Measurements from ENCODE around the gene PTCD2. TPM values are rescaled to one million over a fixed set of nuclear protein-coding genes. Genes with fewer than 3 reads are reported as not detected.

PTCD2 gene
- total and polyA plus RNA-seq, 8 donors: 0.80 to 5.3 (median 2.7) TPM

DNA sequence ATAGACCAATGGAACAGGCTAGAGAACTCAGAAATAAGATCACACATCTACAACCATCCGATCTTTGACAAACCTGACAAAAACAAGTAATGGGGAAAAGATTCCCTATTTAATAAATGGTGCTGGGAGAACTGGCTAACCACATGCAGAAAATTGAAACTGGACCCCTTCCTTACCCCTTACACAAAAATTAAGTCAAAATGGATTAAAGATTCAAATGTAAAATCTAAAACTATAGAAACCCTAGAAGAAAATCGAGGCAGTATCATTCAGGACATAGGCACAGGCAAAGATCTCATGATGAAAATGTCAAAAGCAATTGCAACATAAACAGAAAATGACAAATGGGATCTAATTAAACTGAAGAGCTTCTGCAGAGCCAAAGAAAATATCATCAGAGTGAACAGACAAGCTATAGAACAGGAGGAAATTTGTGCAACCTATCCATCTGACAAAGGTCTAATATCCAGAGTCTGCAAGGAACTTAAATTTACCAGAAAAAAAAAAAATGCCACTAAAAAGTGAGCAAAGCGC is 43.9 kb upstream of the PTCD2 start:
- no peak overlapping the region for H3K27ac ChIP-seq
- no peaks in the 10 kb centered on the region for H3K4me1 ChIP-seq
- no peaks in the 10 kb centered on the region for H3K27me3 ChIP-seq
- H3K4me3 ChIP-seq: no peak overlapping the region
- WGBS, 2 donors: 97 to 98% methylated on average over 3 of the region's 3 CpGs
- TF ChIP-seq, protein P1, sequence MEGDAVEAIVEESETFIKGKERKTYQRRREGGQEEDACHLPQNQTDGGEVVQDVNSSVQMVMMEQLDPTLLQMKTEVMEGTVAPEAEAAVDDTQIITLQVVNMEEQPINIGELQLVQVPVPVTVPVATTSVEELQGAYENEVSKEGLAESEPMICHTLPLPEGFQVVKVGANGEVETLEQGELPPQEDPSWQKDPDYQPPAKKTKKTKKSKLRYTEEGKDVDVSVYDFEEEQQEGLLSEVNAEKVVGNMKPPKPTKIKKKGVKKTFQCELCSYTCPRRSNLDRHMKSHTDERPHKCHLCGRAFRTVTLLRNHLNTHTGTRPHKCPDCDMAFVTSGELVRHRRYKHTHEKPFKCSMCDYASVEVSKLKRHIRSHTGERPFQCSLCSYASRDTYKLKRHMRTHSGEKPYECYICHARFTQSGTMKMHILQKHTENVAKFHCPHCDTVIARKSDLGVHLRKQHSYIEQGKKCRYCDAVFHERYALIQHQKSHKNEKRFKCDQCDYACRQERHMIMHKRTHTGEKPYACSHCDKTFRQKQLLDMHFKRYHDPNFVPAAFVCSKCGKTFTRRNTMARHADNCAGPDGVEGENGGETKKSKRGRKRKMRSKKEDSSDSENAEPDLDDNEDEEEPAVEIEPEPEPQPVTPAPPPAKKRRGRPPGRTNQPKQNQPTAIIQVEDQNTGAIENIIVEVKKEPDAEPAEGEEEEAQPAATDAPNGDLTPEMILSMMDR (IDR thresholded peaks at IDR 0.05): no peak
- ATAC-seq (no peak), DNase-seq (no peak), FAIRE-seq (no peak)
- no peaks in the 10 kb centered on the region for H3K9me3 ChIP-seq
- intact Hi-C loops (cut with DNase I): no loop called here
- no peaks in the 10 kb centered on the region for H3K36me3 ChIP-seq

DNA sequence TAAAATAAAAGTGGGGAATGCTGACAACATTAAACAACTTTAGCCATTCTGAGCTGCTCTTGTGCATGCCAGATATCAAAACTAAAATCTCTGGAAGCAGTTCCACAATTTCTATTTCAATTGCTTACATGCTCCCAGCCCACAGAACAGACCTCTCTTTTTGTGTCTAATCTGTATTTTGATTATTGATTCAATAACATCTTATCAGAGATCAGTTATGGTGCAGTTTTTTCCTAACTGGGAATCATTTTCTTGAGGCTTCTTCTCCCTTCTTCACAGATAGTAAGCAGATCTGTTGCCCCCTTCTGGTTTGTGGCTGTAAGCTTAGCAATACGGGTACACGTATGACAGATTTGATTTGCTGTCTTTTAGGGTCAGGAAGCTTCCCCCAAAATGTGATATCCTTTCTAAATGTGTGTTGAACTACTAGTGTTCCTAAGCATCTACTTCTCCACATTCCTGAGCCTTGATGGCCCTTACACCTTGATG is 39.5 kb upstream of the PTCD2 start:
- 79 to 81% methylated on average over 2 of the region's 2 CpGs for WGBS, 2 donors
- no peaks in the 10 kb centered on the region for H3K36me3 ChIP-seq
- intact Hi-C loops (cut with DNase I): no loop called here
- no peaks in the 10 kb centered on the region for H3K27me3 ChIP-seq
- TF ChIP-seq, protein P1 (IDR thresholded peaks at IDR 0.05): no peak
- peaks cover 0 to 19% (median 12%) of the 10 kb centered on the region in 3 donors for H3K4me1 ChIP-seq
- FAIRE-seq (no peak), ATAC-seq (no peak), DNase-seq (no peak)
- H3K4me3 ChIP-seq: no peak overlapping the region
- H3K27ac ChIP-seq: no peak overlapping the region
- H3K9me3 ChIP-seq: no peaks in the 10 kb centered on the region

DNA sequence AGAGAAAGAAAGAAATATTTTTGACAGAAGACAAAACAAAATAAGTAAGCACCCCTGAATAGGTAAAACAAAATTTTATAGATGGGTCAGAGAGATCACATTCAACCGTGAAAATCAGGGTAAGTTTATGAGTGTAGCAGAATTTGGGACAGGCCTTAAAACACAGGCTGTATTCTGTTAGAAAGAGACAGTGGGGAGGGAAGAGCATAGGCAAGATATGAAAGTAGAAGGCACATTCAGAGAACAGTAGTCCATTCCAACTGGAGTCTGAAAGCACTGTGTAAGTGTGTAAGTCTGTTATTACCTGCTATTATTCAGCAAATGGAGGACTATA is 38.8 kb upstream of the PTCD2 start:
- intact Hi-C loops (cut with DNase I): no loop called here
- 88 to 93% methylated on average over 1 of the region's 1 CpG for WGBS, 2 donors
- Histone ChIP-seq H3K27me3 (no peaks in the 10 kb centered on the region), H3K4me1 (peaks cover 0 to 19% (median 12%) of the 10 kb centered on the region in 3 donors), H3K36me3 (no peaks in the 10 kb centered on the region), H3K9me3 (no peaks in the 10 kb centered on the region), H3K4me3 (no peak overlapping the region), H3K27ac (peak overlapping the region in 1 of 4 donors; percentile 35)
- ATAC-seq (peak in 1 of 4 donors; percentile 26), FAIRE-seq (no peak), DNase-seq (no peak)
- TF ChIP-seq, protein P1 (IDR thresholded peaks at IDR 0.05): no peak

DNA sequence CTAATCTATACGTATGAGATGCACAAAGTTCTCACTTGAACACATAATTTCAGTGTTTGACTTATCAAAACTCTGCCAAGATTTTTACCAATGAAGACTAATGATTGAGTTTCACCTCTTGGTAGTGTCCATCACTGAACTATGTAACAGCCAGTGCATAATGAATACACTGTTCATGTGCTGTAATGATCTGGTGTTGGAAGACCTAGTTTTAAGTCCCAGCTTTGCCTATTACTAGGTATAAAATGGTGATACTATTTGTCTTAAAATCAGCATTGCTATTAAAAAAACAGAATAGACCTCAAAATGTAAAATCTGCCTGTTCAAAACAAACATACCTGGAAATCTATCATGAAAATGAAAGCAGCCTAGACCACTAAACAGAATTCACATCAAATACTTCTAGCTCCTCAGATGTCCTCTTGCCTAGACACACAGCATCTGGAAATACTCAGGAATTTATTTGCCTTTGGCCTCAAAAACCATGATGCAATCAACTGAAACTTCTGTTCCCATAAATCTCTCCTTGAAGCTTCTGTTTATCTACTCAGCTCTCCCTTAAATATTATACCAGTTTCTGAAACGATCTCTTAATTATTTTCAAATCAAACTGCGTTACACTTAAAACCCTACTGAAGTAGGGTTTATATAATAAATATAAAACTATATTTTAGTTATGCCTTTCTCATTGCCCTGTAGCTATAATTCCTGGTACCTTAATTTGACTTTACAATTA is 38.2 kb upstream of the PTCD2 start:
- FAIRE-seq: no peak
- TF ChIP-seq, protein P1 (IDR thresholded peaks at IDR 0.05): no peak
- Histone ChIP-seq H3K27ac (peak overlapping the region in 1 of 4 donors; percentile 35), H3K4me1 (peaks cover 0 to 19% (median 12%) of the 10 kb centered on the region in 3 donors), H3K27me3 (no peaks in the 10 kb centered on the region), H3K4me3 (no peak overlapping the region), H3K36me3 (no peaks in the 10 kb centered on the region), H3K9me3 (no peaks in the 10 kb centered on the region)
- intact Hi-C loops (cut with DNase I): no loop called here
- no peak for DNase-seq
- WGBS, 2 donors: 42 to 51% methylated on average over 3 of the region's 3 CpGs
- ATAC-seq: peak in 3 of 4 donors; percentile 42 to 68 (median 48)

DNA sequence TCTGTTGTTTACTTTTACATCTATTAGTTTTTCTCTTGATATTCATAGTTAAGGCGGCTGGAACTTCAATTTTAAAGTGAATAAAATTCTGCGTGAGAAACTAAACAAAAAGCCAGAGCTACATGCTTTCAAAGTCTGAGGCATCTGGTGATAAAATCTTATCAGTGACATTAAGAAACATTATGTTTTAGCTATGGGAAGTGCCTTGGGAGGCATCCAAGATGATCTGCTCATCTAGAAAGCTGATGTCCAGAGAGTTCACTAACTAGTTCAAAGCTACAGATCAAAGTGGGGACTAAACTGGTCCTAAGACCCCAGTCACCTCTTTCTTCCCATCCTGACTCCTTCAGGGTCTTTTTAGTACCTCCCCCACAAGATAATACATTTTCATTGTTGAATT is 37.3 kb upstream of the PTCD2 start:
- Histone ChIP-seq H3K27ac (no peak overlapping the region), H3K4me1 (peaks cover 0 to 19% (median 12%) of the 10 kb centered on the region in 3 donors), H3K27me3 (no peaks in the 10 kb centered on the region), H3K9me3 (no peaks in the 10 kb centered on the region), H3K36me3 (no peaks in the 10 kb centered on the region), H3K4me3 (no peak overlapping the region)
- ATAC-seq (no peak), DNase-seq (no peak), FAIRE-seq (no peak)
- intact Hi-C loops (cut with DNase I): no loop called here
- WGBS, 2 donors: 64 to 70% methylated on average over 2 of the region's 2 CpGs
- TF ChIP-seq, protein P1 (IDR thresholded peaks at IDR 0.05): no peak
